ENCODE results near the gene RELN. TPM values are rescaled to one million over a fixed set of nuclear protein-coding genes. Genes with fewer than 3 reads are reported as not detected.

Gene RELN
- total and polyA plus RNA-seq, 2 of the 13 experiments (the other 11 are each of a cell fraction or from before 2014, with no cell fraction given) = 315 to 332 TPM

DNA sequence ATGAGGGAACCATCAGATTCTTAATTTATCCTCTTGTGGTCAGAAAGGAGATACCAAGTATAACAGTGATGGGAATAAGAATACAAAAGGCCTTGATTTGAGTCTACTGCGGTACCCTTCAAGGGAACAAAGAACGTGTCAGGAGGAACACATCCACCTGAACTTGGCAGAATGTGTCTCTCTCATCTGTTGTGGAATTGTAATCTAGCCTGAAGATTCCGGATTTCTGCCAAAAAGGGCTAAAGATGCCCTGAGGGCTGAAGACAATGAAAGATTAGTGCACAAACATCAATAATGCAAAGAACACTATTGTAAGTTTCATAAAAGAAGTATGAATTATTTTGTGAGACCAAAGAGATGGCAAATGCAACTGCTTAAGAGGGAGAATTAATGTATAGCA is 134.8 kb downstream of the RELN start:
- no peak for FAIRE-seq
- POLR2A ChIA-PET = no interaction called here
- Histone ChIP-seq H3K27me3 (ENCODE audit: control insufficient read depth in 1 of 2, insufficient read depth in 2 of 2, low read length in 2 of 2) (no peaks in the 10 kb centered on the region), H3K36me3 (replicated peaks in 1 of 2; ENCODE audit: control insufficient read depth in 1 of 2, insufficient read depth in 2 of 2, low read length in 2 of 2) (peaks cover 0 to 7% of the 10 kb centered on the region in 2 experiments; a peak in 1 of 5 replicates), H4K20me1 (ENCODE audit: insufficient read depth, low read length) (no peaks in the 10 kb centered on the region; the same call in 1 of the 2 replicates), H3K4me3 (replicated peaks in 1 of 3; ENCODE audit: insufficient read depth in 1 of 3, low read depth in 2 of 3, low read length in 3 of 3) (no peak overlapping the region), H3K9ac (ENCODE audit: insufficient read depth, low read depth, low read length) (no peak overlapping the region), H3K4me1 (ENCODE audit: insufficient read depth, low read length) (no peaks in the 10 kb centered on the region), H2AFZ (ENCODE audit: low read length) (no peak overlapping the region), H3K79me2 (ENCODE audit: insufficient read depth, low read length) (peaks cover 12% of the 10 kb centered on the region), H3K9me3 (ENCODE audit: low read length) (no peaks in the 10 kb centered on the region), H3K27ac (ENCODE audit: extremely low read length, insufficient read depth, low read length) (no peak overlapping the region), H3K4me2 (ENCODE audit: low read depth, low read length) (no peak overlapping the region)
- BruUV-seq (replicated peaks) = no TSS peak
- ATAC-seq = no peak
- in situ Hi-C loops (cut with HindIII; ENCODE audit: extremely low pct_ligation_motif_present, low pct_unique_long_range_greater_than_20kb) (no loop called here), intact Hi-C loops (cut with micrococcal nuclease; ENCODE audit: unreplicated experiment) (no loop called here)
- WGBS (ENCODE audit: low lambda C conversion rate) = 72% methylated on average over 3 of the region's 3 CpGs
- CTCF ChIA-PET (ENCODE audit: low intra/inter-chr PET ratio, low total read pairs) = no interaction called here
- no peak for DNase-seq (ENCODE audit: low spot score)
- no peak for TF ChIP-seq SP2 (CRISPR knock-in tag; IDR thresholded peaks at IDR 0.05)
- TF ChIP-seq ZNF878 (CRISPR knock-in tag; IDR thresholded peaks at IDR 0.05) = no peak
- no peak for TF ChIP-seq SNAI1 (CRISPR knock-in tag; IDR thresholded peaks at IDR 0.05; ENCODE audit: borderline replicate concordance)
- TF ChIP-seq PRDM15 (CRISPR knock-in tag; IDR thresholded peaks at IDR 0.05) = no peak
- TF ChIP-seq BORCS8-MEF2B (CRISPR knock-in tag; IDR thresholded peaks at IDR 0.05) = no peak
- no peak for TF ChIP-seq ZNF616 (CRISPR knock-in tag; IDR thresholded peaks at IDR 0.05; ENCODE audit: low read depth)
- TF ChIP-seq PRPF4 (IDR thresholded peaks at IDR 0.05; ENCODE audit: low read depth, low read length, poor library complexity, severe bottlenecking) = no peak
- no peak for TF ChIP-seq ZSCAN22 (CRISPR knock-in tag; IDR thresholded peaks at IDR 0.05)
- no peak for TF ChIP-seq EP300 (IDR thresholded peaks at IDR 0.05; ENCODE audit: low read depth in 2 of 2, low read length in 2 of 2)
- no peak for TF ChIP-seq EP300 (CRISPR knock-in tag; IDR thresholded peaks at IDR 0.05; ENCODE audit: borderline replicate concordance)
- TF ChIP-seq ZNF83 (CRISPR knock-in tag; IDR thresholded peaks at IDR 0.05; ENCODE audit: borderline replicate concordance) = no peak
- no peak for TF ChIP-seq ATF7-NPFF (CRISPR knock-in tag; IDR thresholded peaks at IDR 0.05; ENCODE audit: low read depth)
- TF ChIP-seq ZBTB4 (CRISPR knock-in tag; IDR thresholded peaks at IDR 0.05; ENCODE audit: borderline replicate concordance) = no peak
- TF ChIP-seq SALL1 (CRISPR knock-in tag; IDR thresholded peaks at IDR 0.05) = no peak
- no peak for TF ChIP-seq CHD2 (IDR thresholded peaks at IDR 0.05; ENCODE audit: low read depth, low read length)
- no peak for TF ChIP-seq ZNF770 (CRISPR knock-in tag; IDR thresholded peaks at IDR 0.05)
- TF ChIP-seq ZNF264 (CRISPR knock-in tag; IDR thresholded peaks at IDR 0.05) = no peak
